ENCODE data around the gene MAP4K2.

The MAP4K2 gene

DNA sequence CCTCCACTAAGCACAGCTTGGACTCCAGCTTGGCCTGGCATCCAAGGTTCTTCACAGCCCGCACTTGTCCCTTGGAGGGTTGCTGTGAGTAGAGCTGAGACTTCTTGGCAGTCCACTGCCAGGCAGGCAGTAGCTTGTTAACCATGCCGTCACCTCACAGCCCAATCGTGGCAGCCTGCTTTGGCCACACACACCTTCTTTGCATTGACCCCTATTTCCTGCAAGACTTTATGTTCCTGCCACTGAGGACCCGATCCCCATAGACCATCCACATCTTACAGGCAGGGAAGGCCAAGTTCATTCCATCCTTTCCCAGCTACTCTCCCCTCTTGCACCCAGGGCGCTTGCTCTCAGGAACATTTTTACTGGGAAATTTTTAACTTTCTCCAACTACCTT, 40.7 kb downstream of the MAP4K2 start:
- Mint-ChIP-seq H3K4me3 (peak overlapping the region; percentile 61), H3K36me3 (peaks cover 17% of the 10 kb centered on the region), H3K27me3 (no peaks in the 10 kb centered on the region), H3K4me1 (peaks cover 81% of the 10 kb centered on the region), H3K27ac (peak overlapping the region; percentile 93), H3K9me3 (no peaks in the 10 kb centered on the region)

DNA sequence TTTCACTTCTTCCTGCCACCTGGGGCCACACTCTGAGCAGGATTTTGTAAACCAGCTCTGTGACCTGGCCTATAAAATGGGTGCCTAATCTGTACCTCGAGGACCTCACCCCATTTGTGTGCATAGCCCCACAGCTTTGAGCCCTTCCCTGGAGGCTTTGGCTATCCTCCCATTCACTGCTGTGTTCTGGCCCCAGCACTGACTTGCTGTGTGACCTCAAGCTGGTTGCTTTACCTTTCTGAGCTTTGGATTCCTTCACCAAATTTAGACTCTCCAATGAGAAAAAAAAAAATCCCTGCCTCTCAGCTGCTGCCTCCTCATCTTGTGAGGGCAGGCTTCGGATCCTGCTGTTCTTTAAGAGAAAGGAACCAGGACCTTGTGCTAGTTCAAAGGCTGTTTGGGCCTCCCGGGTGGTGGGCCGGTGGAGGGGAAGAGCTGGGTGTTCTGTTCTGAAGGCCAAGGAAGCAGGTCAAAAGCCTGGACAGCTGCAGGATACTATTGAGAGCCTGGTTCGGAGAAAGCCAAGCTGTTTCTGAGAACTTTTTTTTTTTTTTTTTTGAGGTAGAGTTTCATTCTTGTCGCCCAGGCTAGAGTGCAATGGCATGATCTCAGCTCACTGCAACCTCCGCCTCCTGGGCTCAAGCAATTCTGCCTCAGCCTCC, 42.1 kb downstream of the MAP4K2 start:
- H3K36me3 Mint-ChIP-seq = peaks cover 15% of the 10 kb centered on the region
- H3K27me3 Mint-ChIP-seq = no peaks in the 10 kb centered on the region
- H3K27ac Mint-ChIP-seq = peak overlapping the region; percentile 90
- peak overlapping the region; percentile 49 for H3K4me3 Mint-ChIP-seq
- H3K4me1 Mint-ChIP-seq = peaks cover 72% of the 10 kb centered on the region
- no peaks in the 10 kb centered on the region for H3K9me3 Mint-ChIP-seq

DNA sequence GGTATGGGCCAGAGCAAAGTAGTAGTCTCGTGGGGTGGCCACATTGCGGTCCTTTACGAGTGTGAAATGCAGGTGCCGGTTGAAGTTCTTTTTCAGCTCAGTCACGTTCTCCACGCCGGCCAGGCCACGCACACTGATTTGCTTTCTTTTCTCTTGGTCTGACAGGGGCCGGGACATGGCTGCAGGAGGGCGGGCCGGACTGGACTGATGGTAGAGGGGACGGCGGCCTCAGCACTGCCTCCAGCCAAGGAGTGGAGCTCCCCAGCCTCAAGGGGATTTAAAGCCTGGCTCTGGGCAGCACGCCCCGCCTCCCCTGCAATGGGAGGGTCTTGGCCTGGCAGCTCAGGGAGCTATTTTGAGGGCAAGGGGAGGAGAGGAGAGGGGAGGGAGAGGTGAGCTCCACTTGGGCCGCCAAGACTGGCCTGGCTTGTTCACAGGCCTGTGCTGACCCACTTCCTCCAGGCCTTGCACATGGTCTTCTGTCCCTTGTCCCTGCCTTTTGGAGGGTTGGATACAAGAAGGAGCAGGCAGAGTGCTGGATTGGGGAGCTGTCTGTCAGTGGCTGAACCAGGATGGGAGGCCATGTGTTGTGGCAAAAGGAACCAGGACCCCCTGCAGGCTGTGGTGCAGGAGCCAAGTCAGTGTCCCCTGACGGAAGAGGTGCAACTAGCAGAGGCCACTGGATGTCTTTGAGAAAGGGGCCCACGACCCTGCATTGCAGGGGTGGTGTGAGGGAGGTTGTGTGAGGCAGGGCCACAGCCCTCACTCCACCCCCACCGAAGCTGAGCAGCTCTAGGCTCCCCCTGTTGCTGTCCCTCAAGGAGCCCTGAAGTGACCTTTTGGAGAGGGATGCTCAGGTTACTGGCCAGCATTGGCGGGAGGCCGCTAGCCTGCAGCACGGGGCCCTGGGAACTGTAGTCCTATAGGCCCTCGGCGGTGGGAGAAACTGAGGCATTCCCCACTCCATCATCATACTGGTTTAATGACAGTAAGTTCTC, 43.0 kb downstream of the MAP4K2 start, which contains the start of gene PYGM:
Gene PYGM (minus strand): TSS at position 253 of the 998 bp plus-strand sequence. CDS start 76 bp downstream, at position 177.
- peak within 1 kb of the TSS; percentile 90 for H3K27ac Mint-ChIP-seq
- peaks cover 65% of the 10 kb centered on the region for H3K4me1 Mint-ChIP-seq
- H3K27me3 Mint-ChIP-seq = no peaks in the 10 kb centered on the region
- peak within 1 kb of the TSS; percentile 49 for H3K4me3 Mint-ChIP-seq
- no peaks in the 10 kb centered on the region for H3K9me3 Mint-ChIP-seq
- peaks cover 14% of the 10 kb centered on the region for H3K36me3 Mint-ChIP-seq

DNA sequence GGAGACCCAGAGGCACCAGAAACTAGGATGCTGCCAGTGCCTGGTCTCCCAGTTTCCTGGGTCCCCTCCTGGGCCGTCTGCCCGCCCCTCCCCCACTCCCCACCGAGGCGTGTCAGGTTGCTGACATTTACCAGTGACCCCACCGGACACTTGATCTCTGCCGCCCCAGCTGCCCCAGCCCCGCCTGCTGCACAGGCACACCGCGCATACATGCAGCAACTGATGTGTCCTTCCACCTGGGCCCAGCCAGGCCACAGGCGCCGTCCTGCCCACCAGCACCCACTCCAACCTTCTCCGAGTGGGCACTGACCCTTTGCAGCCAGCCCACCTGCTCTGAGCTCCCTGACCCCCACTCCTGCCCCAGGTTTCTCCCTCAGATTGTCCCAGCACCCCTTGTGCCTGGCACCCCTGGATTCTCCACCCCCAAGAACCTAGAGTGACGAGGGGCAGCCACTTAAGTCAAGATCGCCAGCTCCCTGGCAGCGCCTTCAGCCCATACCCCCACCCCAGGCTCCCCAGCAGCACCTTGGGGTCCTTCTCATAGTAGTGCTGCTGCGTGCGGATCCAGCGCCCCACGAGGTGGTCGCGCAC, 43.8 kb downstream of the MAP4K2 start:
- no peak overlapping the region for H3K4me3 Mint-ChIP-seq
- no peaks in the 10 kb centered on the region for H3K27me3 Mint-ChIP-seq
- peaks cover 7% of the 10 kb centered on the region for H3K36me3 Mint-ChIP-seq
- H3K4me1 Mint-ChIP-seq = peaks cover 57% of the 10 kb centered on the region
- H3K27ac Mint-ChIP-seq = peak overlapping the region; percentile 68
- H3K9me3 Mint-ChIP-seq = no peaks in the 10 kb centered on the region

DNA sequence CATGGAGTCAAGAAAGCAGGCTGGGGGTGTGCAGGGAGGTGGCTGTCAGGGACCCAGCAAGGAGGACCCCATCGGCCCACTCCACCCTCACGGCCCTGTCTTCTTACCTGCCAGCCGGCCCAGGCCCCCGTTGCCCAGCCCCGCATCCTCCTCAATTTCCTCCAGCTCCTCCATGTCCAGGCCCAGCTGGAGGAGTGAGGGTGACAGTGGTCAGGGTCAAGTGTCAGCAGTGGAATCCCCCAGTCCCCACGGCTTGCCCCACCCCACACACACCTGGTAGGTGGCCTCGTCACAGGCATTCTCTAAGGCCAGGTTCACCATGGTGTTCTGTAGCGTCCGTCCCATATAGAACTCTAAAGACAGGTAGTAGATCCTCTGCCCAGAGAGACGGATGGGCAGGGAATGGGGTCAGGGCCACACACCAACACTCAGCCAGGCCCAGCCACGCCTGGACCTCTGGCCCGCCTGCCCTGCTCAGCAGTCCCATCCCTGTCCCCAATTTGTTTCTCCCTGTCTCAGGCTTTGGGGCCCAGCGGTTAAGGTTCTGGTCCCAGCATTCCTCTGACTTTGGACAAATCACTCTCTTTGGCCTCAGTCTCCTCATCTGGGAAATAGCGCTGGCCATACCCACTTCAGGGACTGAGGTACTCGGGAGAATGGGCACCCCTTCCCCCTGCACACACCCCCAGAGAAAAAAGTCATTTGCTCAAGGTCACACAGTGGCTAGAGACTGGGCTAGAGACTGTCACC, 44.5 kb downstream of the MAP4K2 start:
- no peak overlapping the region for H3K4me3 Mint-ChIP-seq

DNA sequence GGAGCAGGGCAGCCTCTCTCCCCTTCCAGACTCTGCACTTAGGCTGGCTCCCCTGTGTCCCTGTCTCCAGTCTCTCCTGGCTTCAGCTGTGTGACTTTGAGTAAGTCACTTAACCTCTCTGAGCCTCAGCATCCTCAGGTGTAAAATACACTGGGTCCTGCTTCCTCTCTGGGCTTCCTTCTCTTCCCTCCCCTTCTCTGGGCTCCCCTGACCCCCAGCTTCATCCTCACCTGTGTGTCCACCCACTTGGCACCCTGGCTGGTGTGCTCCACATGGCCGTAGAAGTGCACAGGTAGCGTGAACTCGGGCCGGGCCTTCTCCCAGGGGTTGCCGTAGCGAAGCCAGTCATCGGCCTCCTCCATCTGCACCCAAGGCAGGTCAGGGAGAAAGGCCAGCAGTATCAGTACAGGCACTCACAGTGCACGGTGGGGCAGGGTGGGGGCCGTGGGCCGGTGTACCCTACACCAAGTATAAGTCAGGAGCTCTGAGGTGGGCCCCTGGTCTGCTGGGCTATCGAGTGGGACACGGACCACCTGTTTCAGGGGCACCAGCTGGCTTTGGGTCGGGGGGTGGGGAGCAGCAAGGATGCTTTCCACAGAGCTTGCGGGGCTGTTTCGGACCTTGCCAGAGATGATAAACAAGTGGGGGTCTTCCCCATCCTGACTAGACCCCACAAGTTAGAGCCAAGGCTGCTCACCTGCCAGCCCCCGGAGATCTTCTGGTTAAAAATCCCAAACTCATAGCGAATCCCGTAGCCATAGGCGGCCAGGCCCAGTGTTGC, 45.3 kb downstream of the MAP4K2 start:
- H3K36me3 Mint-ChIP-seq = peaks cover 7% of the 10 kb centered on the region
- H3K9me3 Mint-ChIP-seq = no peaks in the 10 kb centered on the region
- H3K4me1 Mint-ChIP-seq = peaks cover 47% of the 10 kb centered on the region
- H3K27ac Mint-ChIP-seq = peak overlapping the region; percentile 51
- H3K4me3 Mint-ChIP-seq = no peak overlapping the region
- no peaks in the 10 kb centered on the region for H3K27me3 Mint-ChIP-seq

More for the DNA sequence above, 44.5 kb downstream of the MAP4K2 start:
- H3K27me3 Mint-ChIP-seq = no peaks in the 10 kb centered on the region
- H3K36me3 Mint-ChIP-seq = peaks cover 4% of the 10 kb centered on the region
- peak overlapping the region; percentile 17 for H3K27ac Mint-ChIP-seq
- H3K9me3 Mint-ChIP-seq = no peaks in the 10 kb centered on the region
- H3K4me1 Mint-ChIP-seq = peaks cover 50% of the 10 kb centered on the region

DNA sequence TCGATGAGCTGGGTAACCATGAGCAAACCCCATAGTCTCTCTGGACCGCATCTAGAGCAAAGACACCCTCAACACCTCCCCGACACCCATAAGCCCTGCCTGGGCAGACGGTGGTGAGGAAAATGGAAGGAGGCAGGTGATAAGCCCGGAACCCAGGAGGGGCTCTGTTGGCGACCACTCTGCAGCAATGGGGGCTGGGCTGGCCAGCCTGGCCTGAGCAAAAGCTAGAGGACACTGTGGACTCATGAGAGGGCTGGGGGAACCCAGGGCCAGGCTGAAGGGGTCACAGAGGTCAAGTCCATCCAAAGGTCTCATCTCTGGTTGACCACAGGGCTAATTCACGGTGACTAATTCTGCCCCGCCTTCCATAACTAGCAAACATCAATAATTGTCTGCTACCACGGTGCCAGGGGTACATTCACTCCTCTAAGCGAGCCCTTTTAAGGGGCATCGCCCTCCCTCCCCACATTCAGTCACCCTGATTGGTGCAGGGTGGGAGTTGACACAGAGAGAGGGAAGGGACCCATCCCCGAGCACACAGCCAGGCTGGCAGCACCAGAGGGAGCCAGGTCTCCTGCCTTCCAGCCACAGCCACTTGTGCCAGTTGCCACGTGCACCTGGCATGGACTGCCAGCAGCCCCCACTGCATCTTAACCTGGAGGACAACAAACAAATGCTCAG, 47.2 kb downstream of the MAP4K2 start:
- H3K27me3 Mint-ChIP-seq = no peaks in the 10 kb centered on the region
- H3K4me1 Mint-ChIP-seq = peaks cover 47% of the 10 kb centered on the region
- no peak overlapping the region for H3K27ac Mint-ChIP-seq

DNA sequence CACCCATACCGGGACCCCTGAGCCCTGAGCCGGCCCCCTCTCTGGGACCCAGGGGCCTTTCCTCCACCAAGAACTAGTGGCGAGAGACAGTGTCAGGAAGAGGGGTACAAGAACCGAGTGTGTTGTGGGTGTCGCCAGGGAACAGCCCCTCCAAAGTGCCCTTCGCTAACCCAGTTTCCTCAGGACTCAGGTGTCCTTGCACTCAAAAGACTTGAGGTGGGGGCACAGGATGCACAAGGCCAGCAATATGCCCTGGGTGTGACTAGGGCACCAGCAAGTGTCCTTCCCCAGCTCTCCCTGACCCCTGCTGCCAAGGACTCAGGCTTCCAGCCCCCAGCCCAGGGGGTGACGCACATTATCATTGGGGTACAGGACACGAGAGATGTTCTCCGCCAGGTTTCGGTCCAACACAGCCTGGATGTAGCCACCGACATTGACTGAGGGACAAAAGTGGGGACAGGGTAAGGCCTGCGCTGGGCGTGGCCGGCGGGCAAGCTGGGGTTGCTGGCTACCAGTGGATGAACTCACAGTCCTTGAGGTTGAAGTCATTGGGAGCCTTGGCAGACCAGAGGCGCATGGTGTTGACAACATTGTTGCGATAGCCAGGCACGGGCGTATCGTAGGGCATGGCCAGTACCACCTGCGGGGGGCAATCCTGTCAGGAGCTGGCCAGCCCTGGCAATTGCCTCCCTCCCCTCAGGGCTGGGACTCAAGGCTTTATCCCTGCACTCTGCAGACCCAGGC, 47.9 kb downstream of the MAP4K2 start:
- Mint-ChIP-seq H3K9me3 (no peaks in the 10 kb centered on the region), H3K4me1 (peaks cover 47% of the 10 kb centered on the region)

More for the DNA sequence above, 47.2 kb downstream of the MAP4K2 start:
- Mint-ChIP-seq H3K9me3 (no peaks in the 10 kb centered on the region), H3K36me3 (peaks cover 10% of the 10 kb centered on the region), H3K4me3 (no peak overlapping the region)

DNA sequence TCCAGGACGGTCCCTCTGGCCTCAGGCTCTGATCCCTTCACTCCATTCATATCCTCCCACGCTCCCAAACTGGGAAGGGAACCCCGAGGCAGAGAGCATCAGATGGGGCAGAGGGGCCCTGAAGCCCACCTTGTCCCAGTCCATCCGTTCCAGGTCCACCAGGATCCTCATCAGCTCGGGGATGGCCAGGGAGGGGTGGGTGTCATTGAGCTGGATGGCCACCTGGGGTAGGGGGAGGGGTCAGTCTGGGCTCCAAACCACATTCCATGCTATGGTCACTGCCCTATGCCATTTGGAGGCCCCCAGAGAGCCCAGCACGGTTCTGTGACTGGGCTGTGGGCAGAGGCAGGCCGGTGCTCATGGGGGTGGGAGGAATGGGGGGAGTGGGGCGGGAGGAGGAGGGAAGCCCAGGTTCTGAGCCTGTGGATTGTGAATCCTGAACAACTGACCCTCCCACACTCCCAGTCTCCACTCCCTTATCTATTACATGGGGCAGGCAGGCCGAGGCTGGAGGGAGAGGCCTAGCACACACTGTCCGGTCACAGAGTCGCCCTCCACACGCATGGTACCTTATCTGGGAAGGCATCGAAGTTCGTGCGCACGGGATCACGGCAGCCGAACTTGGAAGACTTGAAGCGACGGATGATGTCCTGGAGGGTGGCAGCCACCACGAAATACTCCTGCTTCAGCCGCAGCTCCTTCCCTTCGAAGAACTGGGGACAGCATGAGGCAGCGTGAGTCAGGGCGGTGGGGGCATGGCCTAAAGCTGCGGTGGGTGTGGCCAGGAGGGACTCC, 48.7 kb downstream of the MAP4K2 start:
- H3K4me1 Mint-ChIP-seq = peaks cover 41% of the 10 kb centered on the region
- H3K9me3 Mint-ChIP-seq = no peaks in the 10 kb centered on the region
- H3K36me3 Mint-ChIP-seq = peaks cover 13% of the 10 kb centered on the region
- H3K27me3 Mint-ChIP-seq = no peaks in the 10 kb centered on the region
- H3K4me3 Mint-ChIP-seq = no peak overlapping the region
- no peak overlapping the region for H3K27ac Mint-ChIP-seq

More for the DNA sequence above, 47.9 kb downstream of the MAP4K2 start:
- Mint-ChIP-seq H3K4me3 (no peak overlapping the region), H3K36me3 (peaks cover 12% of the 10 kb centered on the region), H3K27ac (no peak overlapping the region), H3K27me3 (no peaks in the 10 kb centered on the region)

DNA sequence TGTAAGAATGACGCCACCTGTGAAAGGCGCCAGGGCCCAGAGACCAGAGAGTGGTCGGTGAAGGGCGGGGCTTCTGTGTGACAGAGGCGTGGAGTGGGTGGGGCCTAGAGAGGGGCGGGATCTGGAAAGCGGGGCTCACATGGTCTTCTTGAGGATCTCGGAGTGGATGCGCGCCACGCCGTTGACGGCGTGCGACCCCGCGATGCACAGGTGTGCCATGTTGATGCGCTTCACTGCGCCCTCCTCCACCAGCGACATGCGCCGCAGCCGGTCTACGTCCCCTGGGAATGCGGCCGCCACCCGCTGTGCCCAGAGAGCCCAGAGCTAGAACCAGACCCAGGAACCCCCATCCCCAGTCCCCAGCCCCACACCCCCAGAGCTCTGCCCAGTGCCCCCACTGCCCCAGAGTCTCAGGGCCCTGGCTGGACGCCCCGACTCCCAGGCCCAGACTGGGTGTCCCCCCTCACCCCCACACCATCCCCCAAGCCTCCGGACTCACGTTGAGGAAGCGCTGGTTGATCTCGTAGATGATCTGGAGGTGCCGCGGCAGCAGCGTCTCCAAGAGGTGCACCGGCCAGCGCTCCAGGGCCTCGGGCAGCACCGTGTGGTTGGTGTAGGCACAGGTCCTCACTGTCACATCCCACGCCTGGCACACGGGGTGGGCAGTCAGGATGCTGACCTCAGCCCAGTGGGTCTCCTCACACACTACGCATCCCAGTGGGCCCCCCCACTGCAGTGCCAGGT, 49.5 kb downstream of the MAP4K2 start:
- H3K27me3 Mint-ChIP-seq = no peaks in the 10 kb centered on the region
- peaks cover 13% of the 10 kb centered on the region for H3K36me3 Mint-ChIP-seq
- peaks cover 40% of the 10 kb centered on the region for H3K4me1 Mint-ChIP-seq
- H3K9me3 Mint-ChIP-seq = no peaks in the 10 kb centered on the region
- no peak overlapping the region for H3K27ac Mint-ChIP-seq
- no peak overlapping the region for H3K4me3 Mint-ChIP-seq

DNA sequence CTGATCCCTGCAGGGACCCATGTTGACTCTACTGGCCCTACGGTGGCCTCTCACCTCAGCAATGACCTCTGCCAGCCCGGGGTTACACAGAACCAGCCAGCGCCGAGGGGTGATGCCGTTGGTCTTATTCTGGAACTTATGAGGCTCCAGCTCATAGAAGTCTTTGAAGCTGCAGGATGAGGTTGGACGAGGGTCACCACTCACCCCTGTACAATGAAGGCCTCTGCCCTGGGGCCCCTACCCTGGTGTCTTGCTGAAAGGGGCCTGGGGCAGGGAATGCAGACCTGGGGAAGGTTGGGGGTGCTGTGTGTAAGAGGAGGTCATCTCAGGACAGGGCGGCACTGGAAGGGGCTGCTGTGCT, 50.0 kb downstream of the MAP4K2 start:
- H3K4me3 Mint-ChIP-seq = no peak overlapping the region
- no peaks in the 10 kb centered on the region for H3K9me3 Mint-ChIP-seq

DNA sequence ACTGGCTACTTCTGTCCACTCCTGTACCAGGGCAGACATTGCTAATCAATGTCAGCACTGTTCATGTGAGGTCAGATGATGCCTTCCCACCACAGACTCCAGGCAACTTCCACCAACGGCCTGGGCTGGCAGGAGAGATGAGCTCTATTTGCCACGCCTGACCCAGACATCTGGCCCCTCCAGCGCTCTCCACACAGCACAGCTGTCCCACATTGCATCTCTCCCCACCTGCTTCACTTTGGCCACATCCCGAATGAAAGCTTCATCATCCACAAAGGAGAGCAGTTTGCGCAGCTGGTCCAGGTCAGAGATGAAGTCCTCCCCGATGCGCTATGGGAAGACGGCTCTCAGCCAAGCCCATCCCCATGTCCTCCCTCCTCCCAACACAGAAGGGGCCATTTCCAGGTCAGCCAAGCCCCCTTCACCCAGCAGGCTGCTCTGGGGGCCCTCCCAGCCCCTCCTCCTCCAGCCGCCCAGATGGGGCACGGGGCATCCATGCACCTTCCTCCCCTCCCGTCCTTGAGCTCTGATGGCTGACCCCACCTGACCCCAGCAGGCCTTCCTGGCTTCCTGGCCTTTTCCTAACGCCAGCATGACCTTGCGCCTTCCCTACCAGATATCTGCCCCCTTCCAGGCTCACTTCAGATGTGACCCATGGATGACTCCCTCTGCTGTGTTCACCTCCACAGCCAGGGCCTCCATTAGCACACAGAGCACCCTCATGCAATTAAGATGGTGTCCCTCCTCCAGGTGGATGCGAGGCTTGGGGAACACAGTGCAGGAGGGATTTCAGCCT, 50.6 kb downstream of the MAP4K2 start:
- H3K27ac Mint-ChIP-seq = no peak overlapping the region
- H3K4me1 Mint-ChIP-seq = peaks cover 40% of the 10 kb centered on the region
- peaks cover 13% of the 10 kb centered on the region for H3K36me3 Mint-ChIP-seq
- no peak overlapping the region for H3K4me3 Mint-ChIP-seq
- H3K27me3 Mint-ChIP-seq = no peaks in the 10 kb centered on the region
- no peaks in the 10 kb centered on the region for H3K9me3 Mint-ChIP-seq

More for the DNA sequence above, 50.0 kb downstream of the MAP4K2 start:
- Mint-ChIP-seq H3K4me1 (peaks cover 43% of the 10 kb centered on the region), H3K27me3 (no peaks in the 10 kb centered on the region), H3K36me3 (peaks cover 13% of the 10 kb centered on the region), H3K27ac (no peak overlapping the region)
